Mammary epithelial cell (primary cell): ENCODE results near the gene BCR.

ENCODE experiments used
- CTCF ChIP-seq, 2 donors: IDR thresholded peaks in 1 of 2; conservative IDR thresholded peaks in 1 of 2; 2 replicates each; pipeline ENCODE4 v1.5.1; 2011 to 2012; ENCODE audit warnings: inconsistent platforms in 2 of 2, low read length in 2 of 2, mild to moderate bottlenecking in 2 of 2, control low read depth in 1 of 2, low read depth in 1 of 2; ENCODE audit not compliant: insufficient read depth in 1 of 2; ENCODE audit errors: extremely low read depth in 1 of 2
- EZH2 ChIP-seq: IDR thresholded peaks from 2 replicates; pipeline ENCODE4 v1.6.1; 2012; ENCODE audit warnings: low read length, inconsistent platforms, borderline replicate concordance

GRCh38 chr22:23271597-23271908 lies 91.2 kb downstream of the BCR start:
- TF ChIP-seq EZH2 (no peak), CTCF (conservative IDR thresholded peaks at IDR 0.05 in 1 of 2, IDR thresholded peaks at IDR 0.05 in 1 of 2; ENCODE audit: extremely low read depth in 1 of 2, insufficient read depth in 1 of 2, low read depth in 1 of 2, low read length in 2 of 2) (no peak)
